ENCODE data around the gene KCNK7.

The KCNK7 gene

GRCh38 chr11:65625628-65626342 is 30.2 kb upstream of the KCNK7 start:
- DNase-seq, result peak; percentile 57

GRCh38 chr11:65624931-65625627 is 29.5 kb upstream of the KCNK7 start:
- no peak for DNase-seq

- no peak for DNase-seq
Observed at GRCh38 chr11:65623852-65624616, 28.4 kb upstream of the KCNK7 start.

GRCh38 chr11:65623177-65623576 is 27.6 kb upstream of the KCNK7 start:
- DNase-seq, result no peak

- no peak for DNase-seq
Observed at GRCh38 chr11:65622011-65622410, 26.4 kb upstream of the KCNK7 start.

GRCh38 chr11:65621460-65621859 is 25.9 kb upstream of the KCNK7 start:
- no peak for DNase-seq

- no peak for DNase-seq
Observed at GRCh38 chr11:65620666-65621065, 25.1 kb upstream of the KCNK7 start.

- no peak for DNase-seq
Observed at GRCh38 chr11:65619281-65619928, 23.8 kb upstream of the KCNK7 start.

- no peak for DNase-seq
Observed at GRCh38 chr11:65618763-65619162, 23.2 kb upstream of the KCNK7 start.

- DNase-seq, result no peak
Observed at GRCh38 chr11:65617990-65618751, 22.6 kb upstream of the KCNK7 start.

GRCh38 chr11:65617136-65617850 is 21.7 kb upstream of the KCNK7 start:
- no peak for DNase-seq

GRCh38 chr11:65616575-65617001 is 21.0 kb upstream of the KCNK7 start:
- DNase-seq, result no peak

GRCh38 chr11:65615950-65616574 is 20.5 kb upstream of the KCNK7 start:
- DNase-seq, result no peak

GRCh38 chr11:65615229-65615949 is 19.8 kb upstream of the KCNK7 start, which contains the start of gene PCNX3:
PCNX3 (plus strand) TSS chr11:65615776; CDS start chr11:65616312, 536 bp downstream.
- DNase-seq, result peak; percentile 100

- DNase-seq, result no peak
Observed at GRCh38 chr11:65613091-65613928, 17.7 kb upstream of the KCNK7 start.

GRCh38 chr11:65612691-65613090 is 17.1 kb upstream of the KCNK7 start:
- no peak for DNase-seq

- DNase-seq, result no peak
Observed at GRCh38 chr11:65611758-65612603, 16.4 kb upstream of the KCNK7 start.

GRCh38 chr11:65611028-65611757 is 15.6 kb upstream of the KCNK7 start:
- DNase-seq, result no peak
